Lung (tissue), 12 donors: ENCODE measurements around the gene PALMD. TPM values are rescaled to one million over a fixed set of nuclear protein-coding genes. Genes with fewer than 3 reads are reported as not detected.

ENCODE experiments used
- ATAC-seq: fragments of 200-7000 bp; cut with Tn5 transposase; one replicate; pipeline ENCODE4 v1.9.1; 2020; ENCODE audit warnings: moderate number of reproducible peaks; ENCODE audit not compliant: insufficient read depth, low FRiP score
- DNase-seq, 3 donors: peaks; one replicate each; pipeline ENCODE4 v3.0.0-alpha.2; 2013 to 2017
- H3K27ac ChIP-seq, 2 donors: one replicate each; pipeline ENCODE4 v1.5.1; 2013; ENCODE audit warnings: mild to moderate bottlenecking in 2 of 2, moderate library complexity in 2 of 2, control low read depth in 1 of 2, inconsistent platforms in 1 of 2, low read depth in 1 of 2, low read length in 1 of 2
- H3K27me3 ChIP-seq, 3 donors: one replicate each; pipeline ENCODE4 v1.5.1; 2013; ENCODE audit warnings: low read length in 2 of 3; ENCODE audit not compliant: control insufficient read depth in 3 of 3, insufficient read depth in 3 of 3
- H3K36me3 ChIP-seq, 4 donors: one replicate each; pipeline ENCODE4 v1.5.1; 2013; ENCODE audit warnings: low read length in 4 of 4, mild to moderate bottlenecking in 1 of 4, moderate library complexity in 1 of 4; ENCODE audit not compliant: control insufficient read depth in 4 of 4, insufficient read depth in 4 of 4
- H3K4me1 ChIP-seq, 5 donors: one replicate each; pipeline ENCODE4 v1.5.1; 2013; ENCODE audit warnings: low read length in 5 of 5, mild to moderate bottlenecking in 2 of 5, moderate library complexity in 1 of 5; ENCODE audit not compliant: control insufficient read depth in 5 of 5, insufficient read depth in 5 of 5
- H3K4me3 ChIP-seq: one replicate; pipeline ENCODE4 v1.5.1; 2013; ENCODE audit warnings: mild to moderate bottlenecking, control low read depth, moderate library complexity
- H3K9ac ChIP-seq, 2 donors: one replicate each; pipeline ENCODE4 v1.5.1; 2013; ENCODE audit warnings: low read length in 2 of 2, control low read depth in 1 of 2; ENCODE audit not compliant: insufficient read depth in 1 of 2
- H3K9me3 ChIP-seq, 4 donors: one replicate each; pipeline ENCODE4 v1.5.1; 2013; ENCODE audit warnings: low read length in 3 of 4, mild to moderate bottlenecking in 1 of 4, moderate library complexity in 1 of 4; ENCODE audit not compliant: control insufficient read depth in 4 of 4, insufficient read depth in 3 of 4
- CTCF ChIP-seq: IDR thresholded peaks from 2 replicates; pipeline ENCODE4 v1.5.1; 2012; ENCODE audit warnings: mild to moderate bottlenecking; ENCODE audit errors: control extremely low read depth, extremely low read depth
- WGBS, 2 donors: extraction: QIAGEN DNeasy Blood & Tissue Kit; methylation state at CpG; one replicate each; pipeline ENCODE4 v1.1.7; 2013; 5-methylcytosine and 5-hydroxymethylcytosine counted together
- polyA plus RNA-seq, 2 donors: library from polyadenylated mRNA; stranded (reverse); fragments of 200-250 nt; gene quantifications; one replicate each; pipeline ENCODE4 v1.2.1, GENCODE V29; 2013
- total RNA-seq, 2 donors: library from RNA; depleted of rRNA in 1 of 2; stranded (reverse); fragments of >200 nt in 1 of 2; gene quantifications; one replicate each; pipeline ENCODE4 v1.2.1, GENCODE V29; 2014 to 2021
- donor health status: control.
- donor health status: control.
- donor health status: Bipolar disorder and iron deficiency.
- donor health status: healthy.
- donor health status: DM: yes; HTN: yes; CAD: no.

The PALMD gene
- total and polyA plus RNA-seq, 4 donors: 10.5 to 32.2 (median 22.0) TPM

- Histone ChIP-seq H3K9ac (no peak overlapping the region), H3K9me3 (no peaks in the 10 kb centered on the region), H3K4me3 (no peak overlapping the region), H3K4me1 (no peaks in the 10 kb centered on the region), H3K27me3 (no peaks in the 10 kb centered on the region), H3K36me3 (peaks cover 0 to 19% (median 4%) of the 10 kb centered on the region in 4 donors), H3K27ac (no peak overlapping the region)
- 89 to 92% methylated on average over 1 of the region's 1 CpG for WGBS, 2 donors
- DNase-seq: no peak
- ATAC-seq: no peak
- no peak for TF ChIP-seq CTCF
Observed at GRCh38 chr1:99717005-99717404, 71.1 kb downstream of the PALMD start.

GRCh38 chr1:99723251-99723650, 77.3 kb downstream of the PALMD start:
- no peak overlapping the region for H3K9ac ChIP-seq
- no peak overlapping the region for H3K27ac ChIP-seq
- ATAC-seq (no peak), DNase-seq (no peak)
- no peaks in the 10 kb centered on the region for H3K9me3 ChIP-seq
- H3K36me3 ChIP-seq: peaks cover 0 to 1% (median 0%) of the 10 kb centered on the region in 4 donors
- WGBS, 2 donors: 95 to 97% methylated on average over 3 of the region's 3 CpGs
- H3K4me1 ChIP-seq: no peaks in the 10 kb centered on the region
- TF ChIP-seq CTCF: no peak
- no peak overlapping the region for H3K4me3 ChIP-seq
- no peaks in the 10 kb centered on the region for H3K27me3 ChIP-seq

GRCh38 chr1:99725996-99726395, 80.1 kb downstream of the PALMD start:
- H3K4me3 ChIP-seq: no peak overlapping the region
- 37 to 54% methylated on average over 4 of the region's 4 CpGs for WGBS, 2 donors
- ATAC-seq (no peak), DNase-seq (no peak)
- H3K27ac ChIP-seq: no peak overlapping the region
- H3K9ac ChIP-seq: no peak overlapping the region
- no peaks in the 10 kb centered on the region for H3K9me3 ChIP-seq
- H3K36me3 ChIP-seq: peaks cover 0 to 2% (median 0%) of the 10 kb centered on the region in 4 donors
- H3K4me1 ChIP-seq: no peaks in the 10 kb centered on the region
- no peak for TF ChIP-seq CTCF
- no peaks in the 10 kb centered on the region for H3K27me3 ChIP-seq

GRCh38 chr1:99726407-99726806, 80.5 kb downstream of the PALMD start:
- no peaks in the 10 kb centered on the region for H3K4me1 ChIP-seq
- ATAC-seq (no peak), DNase-seq (no peak)
- 91 to 100% methylated on average over 1 of the region's 1 CpG for WGBS, 2 donors
- no peak overlapping the region for H3K9ac ChIP-seq
- no peak overlapping the region for H3K4me3 ChIP-seq
- no peaks in the 10 kb centered on the region for H3K9me3 ChIP-seq
- no peak overlapping the region for H3K27ac ChIP-seq
- TF ChIP-seq CTCF: no peak
- no peaks in the 10 kb centered on the region for H3K27me3 ChIP-seq
- peaks cover 0 to 2% (median 0%) of the 10 kb centered on the region in 4 donors for H3K36me3 ChIP-seq
